Panc1 (cell line): ENCODE results near the gene TNFRSF25. TPM values are rescaled to one million over a fixed set of nuclear protein-coding genes. Genes with fewer than 3 reads are reported as not detected.
A peak's percentile ranks its signal among the peaks of the same experiment; 100 is the strongest.

Experiments
- ATAC-seq: fragments of 200-7000 bp; cut with Tn5 transposase; 2 replicates; pipeline ENCODE4 v1.9.1; 2020; ENCODE audit warnings: mild to moderate bottlenecking, moderate library complexity
- BruUV-seq: library from RNA; stranded (reverse); fragments of 400-500 nt; replicated peaks from 2 replicates; lab custom pipeline; 2021; lab: Mats Ljungman, UMichigan
- CTCF ChIA-PET: fragments of 300-600 bp; sonication (Branson Sonifier 250); formaldehyde crosslinking; loops from one replicate; lab custom pipeline; 2022; ENCODE audit warnings: antibody characterized with exemption; lab: Charles Lee
- POLR2A ChIA-PET: fragments of 300-600 bp; sonication (Branson Sonifier 250); formaldehyde crosslinking; loops from one replicate; lab custom pipeline; 2022; ENCODE audit warnings: antibody characterized with exemption; lab: Charles Lee
- DNase-seq: peaks from one replicate; pipeline ENCODE4 v3.0.0-alpha.2; 2010; ENCODE audit warnings: low read depth, low spot score
- H3K27ac ChIP-seq: 2 replicates; pipeline ENCODE4 v1.5.1; 2011; ENCODE audit warnings: mild to moderate bottlenecking, low read length, inconsistent platforms
- H3K27me3 ChIP-seq: fragments of 200-500 bp; sonication (Bioruptor generic); 2 replicates; pipeline ENCODE4 v1.6.0; 2014; ENCODE audit warnings: low read length, inconsistent platforms; ENCODE audit not compliant: control insufficient read depth, insufficient read depth
- H3K36me3 ChIP-seq: fragments of 200-500 bp; sonication (Bioruptor generic); 2 replicates; pipeline ENCODE4 v1.5.1; 2014; ENCODE audit warnings: inconsistent platforms, mild to moderate bottlenecking, low read length, moderate library complexity; ENCODE audit not compliant: control insufficient read depth, insufficient read depth
- H3K4me1 ChIP-seq: 2 replicates; pipeline ENCODE4 v1.5.1; 2011; ENCODE audit warnings: inconsistent platforms, mild to moderate bottlenecking, low read length, moderate library complexity; ENCODE audit not compliant: control insufficient read depth, insufficient read depth
- H3K4me3 ChIP-seq, 2 experiments: 2 replicates each; pipeline ENCODE4 v1.5.1; 2011 to 2012; ENCODE audit warnings: low read depth in 2 of 2, low read length in 2 of 2, mild to moderate bottlenecking in 2 of 2, inconsistent platforms in 1 of 2, moderate library complexity in 1 of 2
- H3K9me3 ChIP-seq: fragments of 200-500 bp; sonication (Bioruptor generic); 2 replicates; pipeline ENCODE4 v1.5.1; 2014; ENCODE audit warnings: low read depth, mild to moderate bottlenecking, inconsistent platforms, low read length, moderate library complexity; ENCODE audit not compliant: control insufficient read depth, insufficient read depth
- POLR2AphosphoS5 ChIP-seq: IDR thresholded peaks from 2 replicates; pipeline ENCODE4 v1.6.1; 2012; ENCODE audit warnings: mild to moderate bottlenecking, low read depth, low read length, moderate library complexity
- SIN3A ChIP-seq: IDR thresholded peaks from 2 replicates; pipeline ENCODE4 v1.6.1; 2012; ENCODE audit warnings: low read depth, mild to moderate bottlenecking, low read length, moderate library complexity, borderline replicate concordance; ENCODE audit not compliant: insufficient read depth
- TCF7L2 ChIP-seq: IDR thresholded peaks from 2 replicates; pipeline ENCODE4 v1.6.1; 2011; ENCODE audit warnings: mild to moderate bottlenecking, low read depth, low read length, inconsistent platforms
- in situ Hi-C: cut with HindIII; loops from 2 replicates; pipeline ENCODE4 v1.10.0; 2016; ENCODE audit warnings: low sequenced_read_pairs, low pct_unique_long_range_greater_than_20kb
- intact Hi-C: fragments of 100-400 bp; cut with micrococcal nuclease; formaldehyde crosslinking; loops from one replicate; pipeline ENCODE4 v1.10.0; 2022; ENCODE audit not compliant: unreplicated experiment
- total RNA-seq: library from RNA; stranded (reverse); gene quantifications from one replicate; pipeline ENCODE4 v1.2.1, GENCODE V29; 2021; ENCODE audit not compliant: unreplicated experiment
- TF ChIP-seq, protein P1 (sequence below): fragments of 450-650 bp; IDR thresholded peaks from 2 replicates; pipeline ENCODE4 v1.5.1; 2017; ENCODE audit warnings: mild to moderate bottlenecking
- TF ChIP-seq, protein P2 (sequence below), 2 experiments: IDR thresholded peaks; 2 replicates each; pipeline ENCODE4 v1.6.1; 2011 to 2012; ENCODE audit warnings: low read depth in 2 of 2, control low read depth in 1 of 2, low read length in 1 of 2, mild to moderate bottlenecking in 1 of 2, moderate library complexity in 1 of 2; ENCODE audit not compliant: insufficient read depth in 1 of 2

TNFRSF25 gene
- total RNA-seq, 1 experiment from 2014 or later: 7.0 TPM

DNA sequence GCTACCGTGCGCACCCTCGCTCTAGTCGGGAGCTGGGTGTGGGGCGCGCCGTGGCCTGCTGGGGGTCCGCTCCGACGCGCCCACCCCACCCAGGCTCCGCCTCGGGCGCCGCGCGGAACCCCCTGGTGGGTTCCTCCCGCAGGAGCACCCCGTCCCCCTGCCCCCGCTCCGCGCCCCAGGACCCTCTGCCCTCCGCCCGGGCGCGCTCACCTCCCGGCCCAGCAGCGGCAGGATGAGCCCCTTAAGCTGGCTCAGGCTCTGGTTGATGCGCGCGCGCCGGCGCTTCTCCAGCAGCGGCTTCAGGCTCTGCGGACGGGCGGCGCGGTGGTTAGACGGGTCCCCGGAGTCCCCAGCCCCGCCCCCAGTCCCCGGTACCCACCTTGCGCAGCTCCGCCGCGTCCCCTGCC lies 46.6 kb downstream of the TNFRSF25 start:
- DNase-seq (no peak), ATAC-seq (peak; percentile 54)
- intact Hi-C loops: no loop called here
- Histone ChIP-seq H3K36me3 (no peaks in the 10 kb centered on the region; the same call in 1 of the 2 replicates), H3K27ac (no peak overlapping the region), H3K4me1 (peaks cover 23% of the 10 kb centered on the region), H3K27me3 (no peaks in the 10 kb centered on the region), H3K9me3 (no peaks in the 10 kb centered on the region), H3K4me3 (peak overlapping the region; percentile 41 to 45)
- no TSS peak for BruUV-seq
- ChIA-PET CTCF (interaction anchor here (0.5 to 1.8 kb wide), 5 partner anchors 18 to 214 kb away, joined by 3 to 11 read pairs (median 4); no protein-coding TSS in a partner anchor), POLR2A (interaction anchor here (0.6 kb wide), 2 partner anchors 184 to 1630 kb away, joined by 3 to 7 read pairs; no protein-coding TSS in a partner anchor)
- no peak for TF ChIP-seq POLR2AphosphoS5
- no peak for TF ChIP-seq TCF7L2
- TF ChIP-seq SIN3A: no peak
- TF ChIP-seq, protein P1, sequence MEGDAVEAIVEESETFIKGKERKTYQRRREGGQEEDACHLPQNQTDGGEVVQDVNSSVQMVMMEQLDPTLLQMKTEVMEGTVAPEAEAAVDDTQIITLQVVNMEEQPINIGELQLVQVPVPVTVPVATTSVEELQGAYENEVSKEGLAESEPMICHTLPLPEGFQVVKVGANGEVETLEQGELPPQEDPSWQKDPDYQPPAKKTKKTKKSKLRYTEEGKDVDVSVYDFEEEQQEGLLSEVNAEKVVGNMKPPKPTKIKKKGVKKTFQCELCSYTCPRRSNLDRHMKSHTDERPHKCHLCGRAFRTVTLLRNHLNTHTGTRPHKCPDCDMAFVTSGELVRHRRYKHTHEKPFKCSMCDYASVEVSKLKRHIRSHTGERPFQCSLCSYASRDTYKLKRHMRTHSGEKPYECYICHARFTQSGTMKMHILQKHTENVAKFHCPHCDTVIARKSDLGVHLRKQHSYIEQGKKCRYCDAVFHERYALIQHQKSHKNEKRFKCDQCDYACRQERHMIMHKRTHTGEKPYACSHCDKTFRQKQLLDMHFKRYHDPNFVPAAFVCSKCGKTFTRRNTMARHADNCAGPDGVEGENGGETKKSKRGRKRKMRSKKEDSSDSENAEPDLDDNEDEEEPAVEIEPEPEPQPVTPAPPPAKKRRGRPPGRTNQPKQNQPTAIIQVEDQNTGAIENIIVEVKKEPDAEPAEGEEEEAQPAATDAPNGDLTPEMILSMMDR: no peak
- TF ChIP-seq, protein P2, sequence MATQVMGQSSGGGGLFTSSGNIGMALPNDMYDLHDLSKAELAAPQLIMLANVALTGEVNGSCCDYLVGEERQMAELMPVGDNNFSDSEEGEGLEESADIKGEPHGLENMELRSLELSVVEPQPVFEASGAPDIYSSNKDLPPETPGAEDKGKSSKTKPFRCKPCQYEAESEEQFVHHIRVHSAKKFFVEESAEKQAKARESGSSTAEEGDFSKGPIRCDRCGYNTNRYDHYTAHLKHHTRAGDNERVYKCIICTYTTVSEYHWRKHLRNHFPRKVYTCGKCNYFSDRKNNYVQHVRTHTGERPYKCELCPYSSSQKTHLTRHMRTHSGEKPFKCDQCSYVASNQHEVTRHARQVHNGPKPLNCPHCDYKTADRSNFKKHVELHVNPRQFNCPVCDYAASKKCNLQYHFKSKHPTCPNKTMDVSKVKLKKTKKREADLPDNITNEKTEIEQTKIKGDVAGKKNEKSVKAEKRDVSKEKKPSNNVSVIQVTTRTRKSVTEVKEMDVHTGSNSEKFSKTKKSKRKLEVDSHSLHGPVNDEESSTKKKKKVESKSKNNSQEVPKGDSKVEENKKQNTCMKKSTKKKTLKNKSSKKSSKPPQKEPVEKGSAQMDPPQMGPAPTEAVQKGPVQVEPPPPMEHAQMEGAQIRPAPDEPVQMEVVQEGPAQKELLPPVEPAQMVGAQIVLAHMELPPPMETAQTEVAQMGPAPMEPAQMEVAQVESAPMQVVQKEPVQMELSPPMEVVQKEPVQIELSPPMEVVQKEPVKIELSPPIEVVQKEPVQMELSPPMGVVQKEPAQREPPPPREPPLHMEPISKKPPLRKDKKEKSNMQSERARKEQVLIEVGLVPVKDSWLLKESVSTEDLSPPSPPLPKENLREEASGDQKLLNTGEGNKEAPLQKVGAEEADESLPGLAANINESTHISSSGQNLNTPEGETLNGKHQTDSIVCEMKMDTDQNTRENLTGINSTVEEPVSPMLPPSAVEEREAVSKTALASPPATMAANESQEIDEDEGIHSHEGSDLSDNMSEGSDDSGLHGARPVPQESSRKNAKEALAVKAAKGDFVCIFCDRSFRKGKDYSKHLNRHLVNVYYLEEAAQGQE (IDR thresholded peaks at IDR 0.05; ENCODE audit: insufficient read depth in 1 of 2, low read depth in 2 of 2, low read length in 1 of 2): no peak
- in situ Hi-C loops: no loop called here

DNA sequence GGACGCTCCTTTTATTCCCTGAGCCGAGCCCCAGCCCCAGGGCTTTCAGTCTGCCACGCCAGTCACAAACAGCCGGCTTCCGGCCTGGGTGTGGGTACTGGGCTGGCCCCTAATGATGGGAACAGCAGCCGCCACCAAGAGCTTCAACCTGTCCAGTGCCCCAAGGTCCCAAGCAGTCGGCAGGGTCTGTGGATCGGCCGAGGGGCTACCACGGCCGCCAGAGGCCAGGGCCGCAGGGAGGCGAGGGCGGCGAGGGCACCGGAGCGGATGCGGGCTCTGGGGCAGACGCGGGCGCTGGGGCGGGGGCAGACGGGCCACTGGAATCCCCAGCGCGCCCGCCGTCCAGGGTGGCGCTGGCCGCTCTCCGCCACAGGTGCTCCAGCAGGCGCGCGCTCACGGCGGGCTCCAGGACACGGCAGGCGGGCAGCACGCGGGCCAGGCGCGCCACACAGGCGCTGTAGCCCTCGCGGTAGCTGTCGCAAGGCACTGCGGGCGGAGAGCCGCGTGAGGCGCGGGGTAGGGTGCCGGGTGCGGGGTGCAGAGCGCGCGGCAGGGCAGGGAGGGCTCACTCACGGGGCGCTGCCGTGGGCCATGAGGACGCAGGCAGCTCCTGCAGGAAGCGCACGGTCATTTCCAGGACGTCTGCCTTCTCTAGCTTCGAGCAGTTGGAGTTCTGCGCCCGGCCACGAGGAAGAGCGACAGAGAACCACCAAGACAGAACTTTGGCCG lies 47.1 kb downstream of the TNFRSF25 start:
- peak overlapping the region; percentile 41 to 45 for H3K4me3 ChIP-seq

More for the DNA sequence above, 47.1 kb downstream of the TNFRSF25 start:
- in situ Hi-C loops: no loop called here
- Histone ChIP-seq H3K36me3 (no peaks in the 10 kb centered on the region; the same call in 1 of the 2 replicates), H3K4me1 (peaks cover 21% of the 10 kb centered on the region), H3K27ac (no peak overlapping the region), H3K27me3 (no peaks in the 10 kb centered on the region), H3K9me3 (no peaks in the 10 kb centered on the region)
- ChIA-PET POLR2A (interaction anchor here (0.6 kb wide), 1 partner anchor 184 kb away, joined by 3 read pairs; no protein-coding TSS in a partner anchor), CTCF (interaction anchor here (0.5 to 1.8 kb wide), 3 partner anchors 17 to 213 kb away, joined by 4 to 11 read pairs (median 5); no protein-coding TSS in a partner anchor)
- no peak for TF ChIP-seq POLR2AphosphoS5
- no peak for TF ChIP-seq TCF7L2
- no peak for TF ChIP-seq SIN3A
- TF ChIP-seq, protein P2 (IDR thresholded peaks at IDR 0.05; ENCODE audit: insufficient read depth in 1 of 2, low read depth in 2 of 2, low read length in 1 of 2): no peak
- TF ChIP-seq, protein P1: no peak
- intact Hi-C loops: no loop called here
- peak; percentile 4; the same call in 1 of the 2 replicates for ATAC-seq
- BruUV-seq: no TSS peak
- DNase-seq: no peak
